Astrocyte (in vitro differentiated cells and primary cell): ENCODE measurements around the gene CD276.

Experiments used
- EZH2 ChIP-seq: IDR thresholded peaks from 2 replicates; pipeline ENCODE4 v1.6.1; 2012; ENCODE audit warnings: mild to moderate bottlenecking, low read length, inconsistent platforms; ENCODE audit not compliant: insufficient read depth
- TF ChIP-seq, protein P1 (sequence below): IDR thresholded peaks from 2 replicates; pipeline ENCODE4 v1.5.1; 2011; ENCODE audit warnings: low read depth, mild to moderate bottlenecking, inconsistent platforms, low read length, moderate library complexity; ENCODE audit not compliant: insufficient read depth

DNA sequence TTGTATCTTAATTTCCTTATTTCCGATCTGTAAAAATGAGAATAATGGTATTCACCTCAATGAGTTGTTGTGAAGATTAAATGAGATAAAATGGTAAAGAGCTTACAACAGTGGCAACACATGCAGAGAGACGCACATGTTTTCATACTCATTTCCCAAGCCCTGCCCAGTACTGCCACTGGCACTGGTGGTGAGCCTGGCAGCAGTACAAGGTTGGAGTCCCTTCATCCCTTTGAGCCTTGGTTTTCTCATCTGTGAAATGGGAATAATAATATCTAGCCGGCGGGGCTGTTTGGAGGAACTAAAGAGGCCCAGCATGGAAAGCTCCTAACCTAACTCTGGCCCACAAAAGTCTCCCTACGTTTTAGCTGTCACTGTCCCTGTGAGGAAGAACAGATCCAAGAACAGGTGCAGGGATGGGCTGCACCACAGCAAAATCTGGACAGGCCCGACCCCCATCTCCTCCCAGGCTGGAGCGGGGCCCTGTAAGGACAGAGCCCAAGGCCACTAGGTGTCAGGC lies 866 bp upstream of the CD276 start:
- TF ChIP-seq, protein P1, sequence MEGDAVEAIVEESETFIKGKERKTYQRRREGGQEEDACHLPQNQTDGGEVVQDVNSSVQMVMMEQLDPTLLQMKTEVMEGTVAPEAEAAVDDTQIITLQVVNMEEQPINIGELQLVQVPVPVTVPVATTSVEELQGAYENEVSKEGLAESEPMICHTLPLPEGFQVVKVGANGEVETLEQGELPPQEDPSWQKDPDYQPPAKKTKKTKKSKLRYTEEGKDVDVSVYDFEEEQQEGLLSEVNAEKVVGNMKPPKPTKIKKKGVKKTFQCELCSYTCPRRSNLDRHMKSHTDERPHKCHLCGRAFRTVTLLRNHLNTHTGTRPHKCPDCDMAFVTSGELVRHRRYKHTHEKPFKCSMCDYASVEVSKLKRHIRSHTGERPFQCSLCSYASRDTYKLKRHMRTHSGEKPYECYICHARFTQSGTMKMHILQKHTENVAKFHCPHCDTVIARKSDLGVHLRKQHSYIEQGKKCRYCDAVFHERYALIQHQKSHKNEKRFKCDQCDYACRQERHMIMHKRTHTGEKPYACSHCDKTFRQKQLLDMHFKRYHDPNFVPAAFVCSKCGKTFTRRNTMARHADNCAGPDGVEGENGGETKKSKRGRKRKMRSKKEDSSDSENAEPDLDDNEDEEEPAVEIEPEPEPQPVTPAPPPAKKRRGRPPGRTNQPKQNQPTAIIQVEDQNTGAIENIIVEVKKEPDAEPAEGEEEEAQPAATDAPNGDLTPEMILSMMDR, result no peak
- TF ChIP-seq EZH2, result no peak
